HepG2 (cell line): ENCODE measurements around the gene ZDHHC14. TPM values are rescaled to one million over a fixed set of nuclear protein-coding genes. Genes with fewer than 3 reads are reported as not detected.

Source experiments
- ATAC-seq: fragments of 200-7000 bp; cut with Tn5 transposase; 3 replicates; pipeline ENCODE4 v1.9.1; 2020; ENCODE audit warnings: mild to moderate bottlenecking, moderate library complexity
- BruUV-seq: library from RNA; stranded (reverse); fragments of 400-500 nt; replicated peaks from 2 replicates; lab custom pipeline; 2021; lab: Mats Ljungman, UMichigan
- CTCF ChIA-PET: fragments of 300-600 bp; formaldehyde crosslinking; extraction: SDS; loops from one replicate; lab custom pipeline; 2021; ENCODE audit warnings: low total read pairs, inconsistent platforms, low intra/inter-chr PET ratio; lab: Yijun Ruan, JAX
- POLR2A ChIA-PET: fragments of 350-600 bp; sonication (Branson Sonifier 250); formaldehyde crosslinking; loops from one replicate; lab custom pipeline; 2020; ENCODE audit warnings: antibody characterized with exemption, inconsistent platforms; lab: Yijun Ruan, JAX
- DNase-seq: peaks from one replicate; pipeline ENCODE4 v3.0.0-alpha.2; 2015; ENCODE audit warnings: low spot score
- FAIRE-seq: peaks from 3 replicates; lab custom pipeline; 2011; peaks lifted over from hg19 to GRCh38; lab: Jason Lieb, UNC
- H2AFZ ChIP-seq: one replicate; pipeline ENCODE4 v1.6.1; 2011; ENCODE audit warnings: low read length, inconsistent platforms
- H3K27ac ChIP-seq: fragments of 300-600 bp; 3 replicates; pipeline ENCODE4 v1.8.0; 2011; ENCODE audit warnings: mixed run types, mild to moderate bottlenecking, mixed read lengths, low read length, inconsistent platforms; ENCODE audit not compliant: insufficient read depth; ENCODE audit errors: extremely low read length
- H3K27me3 ChIP-seq, 2 experiments: fragments of 200-600 bp in 1 of 2; 2 replicates in 1 of 2; 3 replicates in 1 of 2; pipeline versions ENCODE4 v1.6.0 to v1.8.0; 2011; ENCODE audit warnings: low read length in 2 of 2, mild to moderate bottlenecking in 2 of 2, moderate library complexity in 2 of 2, inconsistent platforms in 1 of 2; ENCODE audit not compliant: insufficient read depth in 2 of 2, control insufficient read depth in 1 of 2
- H3K36me3 ChIP-seq, 2 experiments: fragments of 200-600 bp in 1 of 2; replicated peaks in 1 of 2; 2 replicates in 1 of 2; 3 replicates in 1 of 2; pipeline versions ENCODE4 v1.5.1 to v1.8.0; 2011; ENCODE audit warnings: low read length in 2 of 2, inconsistent platforms in 1 of 2; ENCODE audit not compliant: insufficient read depth in 2 of 2, control insufficient read depth in 1 of 2
- H3K4me1 ChIP-seq: 2 replicates; pipeline ENCODE4 v1.5.1; 2012; ENCODE audit warnings: low read length, inconsistent platforms; ENCODE audit not compliant: insufficient read depth
- H3K4me2 ChIP-seq: 2 replicates; pipeline ENCODE4 v1.6.0; 2011; ENCODE audit warnings: low read depth, low read length, inconsistent platforms
- H3K4me3 ChIP-seq, 3 experiments: fragments of 200-600 bp in 1 of 3; sonication (generic), shearing (Covaris generic) in 1 of 3; replicated peaks in 1 of 3; 2 replicates each; pipeline ENCODE4 v1.5.1; 2011 to 2016; ENCODE audit warnings: low read length in 3 of 3, inconsistent platforms in 2 of 3, low read depth in 2 of 3, mild to moderate bottlenecking in 2 of 3, control low read depth in 1 of 3, mixed read lengths in 1 of 3; ENCODE audit not compliant: insufficient read depth in 1 of 3
- H3K79me2 ChIP-seq: one replicate; pipeline ENCODE4 v1.6.1; 2011; ENCODE audit warnings: low read length, inconsistent platforms; ENCODE audit not compliant: insufficient read depth
- H3K9ac ChIP-seq: 2 replicates; pipeline ENCODE4 v1.6.0; 2011; ENCODE audit warnings: mild to moderate bottlenecking, low read depth, low read length, inconsistent platforms; ENCODE audit not compliant: insufficient read depth
- H3K9me3 ChIP-seq: 2 replicates; pipeline ENCODE4 v1.5.1; 2012; ENCODE audit warnings: mild to moderate bottlenecking, low read length
- H4K20me1 ChIP-seq: 2 replicates; pipeline ENCODE4 v1.6.0; 2011; ENCODE audit warnings: inconsistent platforms, mild to moderate bottlenecking, low read length, moderate library complexity; ENCODE audit not compliant: insufficient read depth
- ADNP ChIP-seq: sonication (generic); formaldehyde crosslinking; IDR thresholded peaks from 2 replicates; pipeline ENCODE4 v1.4.0; 2020; ENCODE audit warnings: missing genetic modification reagents
- CSRNP2 ChIP-seq: sonication (generic); formaldehyde crosslinking; conservative IDR thresholded peaks from 2 replicates; pipeline ENCODE4 v1.8.0; 2022; ENCODE audit warnings: low read depth, missing genetic modification reagents
- SIN3B ChIP-seq: fragments of 150-350 bp; IDR thresholded peaks from 2 replicates; pipeline ENCODE4 v1.6.1; 2014; ENCODE audit warnings: low read length
- TERF1 ChIP-seq: sonication (generic); formaldehyde crosslinking; IDR thresholded peaks from 2 replicates; pipeline ENCODE4 v1.8.0; 2022; ENCODE audit warnings: mild to moderate bottlenecking, missing genetic modification reagents, moderate library complexity
- TGIF2 ChIP-seq: IDR thresholded peaks from 2 replicates; pipeline ENCODE4 v1.6.1; 2016; ENCODE audit warnings: control low read depth, missing compliant biosample characterization
- TRAFD1 ChIP-seq: sonication (generic); formaldehyde crosslinking; IDR thresholded peaks from 2 replicates; pipeline ENCODE4 v1.5.1; 2020; ENCODE audit warnings: missing genetic modification reagents, mild to moderate bottlenecking, borderline replicate concordance
- TRIM24 ChIP-seq: sonication (generic); formaldehyde crosslinking; IDR thresholded peaks from 2 replicates; pipeline ENCODE4 v1.8.0; 2022; ENCODE audit warnings: mild to moderate bottlenecking, missing genetic modification reagents
- ZBTB20 ChIP-seq: sonication (generic); formaldehyde crosslinking; IDR thresholded peaks from 2 replicates; pipeline ENCODE4 v1.8.1; 2023; ENCODE audit warnings: missing genetic modification reagents, low read depth, mild to moderate bottlenecking, borderline replicate concordance
- ZNF264 ChIP-seq: sonication (generic); formaldehyde crosslinking; IDR thresholded peaks from 2 replicates; pipeline ENCODE4 v1.4.0; 2020; ENCODE audit warnings: missing genetic modification reagents
- ZNF296 ChIP-seq: sonication (generic); formaldehyde crosslinking; conservative IDR thresholded peaks from 2 replicates; pipeline ENCODE4 v1.5.0; 2020; ENCODE audit warnings: mild to moderate bottlenecking, missing genetic modification reagents
- ZNF646 ChIP-seq: sonication (generic); formaldehyde crosslinking; IDR thresholded peaks from 2 replicates; pipeline ENCODE4 v1.9.0; 2021; ENCODE audit warnings: mild to moderate bottlenecking, missing genetic modification reagents
- ZNF749 ChIP-seq: sonication (generic); formaldehyde crosslinking; IDR thresholded peaks from 2 replicates; pipeline ENCODE4 v1.8.0; 2022; ENCODE audit warnings: mild to moderate bottlenecking, missing genetic modification reagents, moderate library complexity, borderline replicate concordance
- ZNF792 ChIP-seq: IDR thresholded peaks from 2 replicates; pipeline ENCODE4 v1.6.1; 2016
- WGBS: methylation state at CpG from one replicate; pipeline ENCODE4 v1.1.6; 2017; ENCODE audit warnings: low lambda C conversion rate; 5-methylcytosine and 5-hydroxymethylcytosine counted together
- in situ Hi-C: cut with HindIII; loops from 2 replicates; pipeline ENCODE4 v1.10.0; 2017; ENCODE audit warnings: low pct_unique_long_range_greater_than_20kb; ENCODE audit not compliant: extremely low pct_ligation_motif_present
- intact Hi-C: fragments of 100-400 bp; cut with micrococcal nuclease; formaldehyde crosslinking; loops from one replicate; pipeline ENCODE4 v1.10.0; 2022; ENCODE audit not compliant: unreplicated experiment
- polyA plus RNA-seq, 8 experiments: library from polyadenylated mRNA; depleted of rRNA in 3 of 8; stranded (reverse) in 7 of 8; unstranded in 1 of 8; fragments of >200 nt; fragmentation: Illumina TruSeq in 4 of 8; extraction: Trizol in 4 of 8; gene quantifications; 2 replicates each; pipeline versions ENCODE4 v1.2.1 to v1.2.3, GENCODE V29; 2011 to 2016; ENCODE audit warnings: low read depth in 4 of 8, missing spikeins in 1 of 8, mixed read lengths in 1 of 8; ENCODE audit not compliant: insufficient read depth in 1 of 8
- total RNA-seq, 5 experiments: library from RNA; depleted of rRNA; stranded (reverse); fragments of >200 nt; fragmentation: Illumina TruSeq; extraction: Trizol; gene quantifications; 2 replicates each; pipeline ENCODE4 v1.2.3, GENCODE V29; 2016; ENCODE audit warnings: low read depth in 1 of 5

The ZDHHC14 gene
- total and polyA plus RNA-seq, 2 of the 13 experiments (the other 11 are each of a cell fraction or from before 2014, with no cell fraction given): 3.7 to 9.5 TPM

DNA sequence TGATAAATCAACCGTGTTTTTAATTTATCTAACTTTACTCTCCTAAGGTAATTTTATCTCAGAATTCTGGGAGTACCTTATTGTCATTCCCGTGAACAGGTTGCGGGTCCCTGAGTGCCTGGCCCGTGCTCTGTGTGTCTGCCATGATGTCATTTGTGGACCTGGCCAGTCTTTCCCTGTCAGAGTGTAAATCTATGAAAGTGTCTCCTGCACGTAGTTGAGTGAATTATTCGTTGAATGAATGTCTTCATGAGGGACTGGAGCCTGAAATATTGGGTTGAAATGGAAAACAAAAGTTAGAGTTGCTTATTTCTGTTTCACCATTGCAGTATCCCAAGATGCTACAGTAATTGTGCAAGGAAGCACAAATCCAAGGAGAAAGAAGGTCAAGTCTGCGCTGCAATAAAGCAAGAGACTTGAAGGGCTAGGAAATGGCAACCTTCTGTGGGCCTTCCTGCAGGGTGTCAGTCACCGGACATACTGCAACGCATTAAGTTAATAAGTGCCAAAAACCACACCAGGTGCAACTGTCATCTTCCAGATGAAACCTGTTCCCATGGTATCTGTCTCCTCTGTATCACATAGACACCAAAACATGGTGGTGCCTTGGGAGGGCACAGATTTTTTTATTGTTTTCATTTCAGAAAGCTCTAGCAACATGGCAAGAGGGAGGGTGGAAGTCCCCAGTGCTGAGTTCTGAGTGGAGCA, 135.5 kb downstream of the ZDHHC14 start:
- Histone ChIP-seq H2AFZ (no peak overlapping the region), H3K9me3 (no peaks in the 10 kb centered on the region), H3K36me3 (no peaks in the 10 kb centered on the region), H3K27ac (no peak overlapping the region), H3K9ac (no peak overlapping the region), H3K79me2 (no peaks in the 10 kb centered on the region), H3K4me1 (peaks cover 96% of the 10 kb centered on the region), H3K4me2 (no peak overlapping the region), H4K20me1 (no peaks in the 10 kb centered on the region), H3K27me3 (no peaks in the 10 kb centered on the region), H3K4me3 (no peak overlapping the region)
- TF ChIP-seq SIN3B: no peak
- TF ChIP-seq ZNF749: no peak
- no peak for TF ChIP-seq TRIM24 (CRISPR knock-in tag)
- TF ChIP-seq ZNF296: no peak
- no peak for TF ChIP-seq TGIF2 (CRISPR knock-in tag)
- 0 out of 2 replicates have a peak, but pooled peaks have one; percentile 73 for TF ChIP-seq TRAFD1
- TF ChIP-seq ZNF792 (CRISPR knock-in tag): no peak
- 0 out of 2 replicates have a peak, but pooled peaks have one; percentile 19 for TF ChIP-seq ZNF646 (CRISPR knock-in tag)
- no peak for TF ChIP-seq ZBTB20 (CRISPR knock-in tag)
- TF ChIP-seq ZNF264 (CRISPR knock-in tag): no peak
- no peak for TF ChIP-seq ADNP (CRISPR knock-in tag)
- no peak for TF ChIP-seq TERF1 (CRISPR knock-in tag)
- TF ChIP-seq CSRNP2: no peak
- FAIRE-seq: no peak
- no peak for ATAC-seq
- 82% methylated on average over 9 of the region's 9 CpGs for WGBS
- no TSS peak for BruUV-seq
- ChIA-PET CTCF (no interaction called here), POLR2A (interaction anchor here (0.5 to 11.0 kb wide), 3 partner anchors 16 to 102 kb away, joined by 3 to 186 read pairs (median 3); no protein-coding TSS in a partner anchor)
- intact Hi-C loops: loop anchor here (5.0 kb wide), 1 partner anchor 134 kb away; the partner anchor contains the start of gene ZDHHC14
- DNase-seq: no peak
- in situ Hi-C loops: no loop called here
